Measurements from ENCODE around the gene ZNF362. TPM values are rescaled to one million over a fixed set of nuclear protein-coding genes. Genes with fewer than 3 reads are reported as not detected.

Gene ZNF362
- total RNA-seq, 2 experiments from 2014 or later = 24.7 to 26.6 TPM

GRCh38 chr1:33295450-33296081 lies 39.3 kb downstream of the ZNF362 start:
- H3K27ac Mint-ChIP-seq = peak overlapping the region; percentile 58
- H3K4me1 Mint-ChIP-seq (ENCODE audit: low read depth) = peaks cover 23% of the 10 kb centered on the region
- H3K9me3 Mint-ChIP-seq = no peaks in the 10 kb centered on the region
- ATAC-seq (ENCODE audit: poor library complexity) (peak; percentile 93), DNase-seq (peak; percentile 74 to 91 (median 86))
- no peak overlapping the region for H3K4me3 ChIP-seq (ENCODE audit: low read length)
- H3K4me3 Mint-ChIP-seq = no peak overlapping the region
- no peaks in the 10 kb centered on the region for H3K9me3 ChIP-seq (ENCODE audit: control insufficient read depth in 1 of 2, insufficient read depth in 1 of 2, low read length in 2 of 2)
- no peak overlapping the region for H3K27ac ChIP-seq (ENCODE audit: low read depth in 1 of 2, low read length in 2 of 2)
- H3K36me3 Mint-ChIP-seq (ENCODE audit: low read depth) = peaks cover 83% of the 10 kb centered on the region
- TF ChIP-seq CTCF (IDR thresholded peaks at IDR 0.05) = peak; percentile 93
- H3K27me3 ChIP-seq (ENCODE audit: control insufficient read depth in 1 of 2, insufficient read depth in 2 of 2, low read length in 2 of 2) = no peaks in the 10 kb centered on the region
- intact Hi-C loops (cut with DNase I, micrococcal nuclease) = loop anchor here (1.0 to 5.0 kb wide), 4 partner anchors 72 to 183 kb away; no protein-coding TSS in a partner anchor
- no peaks in the 10 kb centered on the region for H3K27me3 Mint-ChIP-seq
- POLR2A ChIA-PET = interaction anchor here (1.0 to 2.1 kb wide), 4 partner anchors 21 to 168 kb away, joined by 3 to 11 read pairs (median 5); no protein-coding TSS in a partner anchor
- CTCF ChIA-PET = interaction anchor here (0.6 to 2.1 kb wide), 18 partner anchors 9 to 361 kb away, joined by 3 to 15 read pairs (median 3); partner anchors contain the start of gene A3GALT2
- H3K4me1 ChIP-seq (ENCODE audit: insufficient read depth, low read length) = peaks cover 15% of the 10 kb centered on the region
- peaks cover 57% of the 10 kb centered on the region for H3K36me3 ChIP-seq (ENCODE audit: insufficient read depth, low read length)

- no peak overlapping the region for H3K4me3 Mint-ChIP-seq
- ChIA-PET POLR2A (interaction anchor here (0.6 to 2.1 kb wide), 5 partner anchors 21 to 456 kb away, joined by 3 to 11 read pairs (median 3); no protein-coding TSS in a partner anchor), CTCF (interaction anchor here (1.0 to 2.1 kb wide), 15 partner anchors 9 to 175 kb away, joined by 3 to 15 read pairs (median 4); no protein-coding TSS in a partner anchor)
- peaks cover 83% of the 10 kb centered on the region for H3K36me3 Mint-ChIP-seq (ENCODE audit: low read depth)
- no peak overlapping the region for H3K4me3 ChIP-seq (ENCODE audit: low read length)
- intact Hi-C loops (cut with DNase I, micrococcal nuclease) = loop anchor here in 1 of 2 experiments (5.0 kb wide), 1 partner anchor 184 kb away; no protein-coding TSS in a partner anchor
- H3K36me3 ChIP-seq (ENCODE audit: insufficient read depth, low read length) = peaks cover 57% of the 10 kb centered on the region
- H3K27me3 Mint-ChIP-seq = no peaks in the 10 kb centered on the region
- H3K4me1 ChIP-seq (ENCODE audit: insufficient read depth, low read length) = peaks cover 15% of the 10 kb centered on the region
- no peaks in the 10 kb centered on the region for H3K9me3 ChIP-seq (ENCODE audit: control insufficient read depth in 1 of 2, insufficient read depth in 1 of 2, low read length in 2 of 2)
- ATAC-seq (ENCODE audit: poor library complexity) = no peak
- H3K4me1 Mint-ChIP-seq (ENCODE audit: low read depth) = peaks cover 23% of the 10 kb centered on the region
- DNase-seq = peak in 1 of 14 experiments; percentile 10
- no peak for TF ChIP-seq CTCF (IDR thresholded peaks at IDR 0.05)
- H3K9me3 Mint-ChIP-seq = no peaks in the 10 kb centered on the region
- H3K27ac Mint-ChIP-seq = no peak overlapping the region
- H3K27ac ChIP-seq (ENCODE audit: low read depth in 1 of 2, low read length in 2 of 2) = no peak overlapping the region
- no peaks in the 10 kb centered on the region for H3K27me3 ChIP-seq (ENCODE audit: control insufficient read depth in 1 of 2, insufficient read depth in 2 of 2, low read length in 2 of 2)
Measured at GRCh38 chr1:33296082-33296458, 39.8 kb downstream of the ZNF362 start.

GRCh38 chr1:33296824-33297223 lies 40.5 kb downstream of the ZNF362 start:
- H3K27ac Mint-ChIP-seq = no peak overlapping the region
- ATAC-seq (ENCODE audit: poor library complexity) = no peak

More at GRCh38 chr1:33296824-33297223, 40.5 kb downstream of the ZNF362 start:
- CTCF ChIA-PET = interaction anchor here (1.8 to 2.1 kb wide), 2 partner anchors 70 to 170 kb away, joined by 6 to 15 read pairs; no protein-coding TSS in a partner anchor
- no peak overlapping the region for H3K27ac ChIP-seq (ENCODE audit: low read depth in 1 of 2, low read length in 2 of 2)
- DNase-seq = no peak
- intact Hi-C loops (cut with DNase I, micrococcal nuclease) = loop anchor here in 1 of 2 experiments (5.0 kb wide), 1 partner anchor 185 kb away; no protein-coding TSS in a partner anchor
- no peaks in the 10 kb centered on the region for H3K27me3 ChIP-seq (ENCODE audit: control insufficient read depth in 1 of 2, insufficient read depth in 2 of 2, low read length in 2 of 2)
- H3K36me3 ChIP-seq (ENCODE audit: insufficient read depth, low read length) = peaks cover 57% of the 10 kb centered on the region
- peaks cover 27% of the 10 kb centered on the region for H3K4me1 Mint-ChIP-seq (ENCODE audit: low read depth)
- TF ChIP-seq CTCF (IDR thresholded peaks at IDR 0.05) = no peak
- no peak overlapping the region for H3K4me3 ChIP-seq (ENCODE audit: low read length)
- peaks cover 16% of the 10 kb centered on the region for H3K4me1 ChIP-seq (ENCODE audit: insufficient read depth, low read length)
- H3K36me3 Mint-ChIP-seq (ENCODE audit: low read depth) = peaks cover 78% of the 10 kb centered on the region
- no peaks in the 10 kb centered on the region for H3K27me3 Mint-ChIP-seq
- no peak overlapping the region for H3K4me3 Mint-ChIP-seq
- no peaks in the 10 kb centered on the region for H3K9me3 Mint-ChIP-seq
- POLR2A ChIA-PET = interaction anchor here (0.6 to 2.1 kb wide), 2 partner anchors 53 to 457 kb away, joined by 3 to 11 read pairs; no protein-coding TSS in a partner anchor
- H3K9me3 ChIP-seq (ENCODE audit: control insufficient read depth in 1 of 2, insufficient read depth in 1 of 2, low read length in 2 of 2) = no peaks in the 10 kb centered on the region
